WTC11 (cell line): Measurements from ENCODE around the gene ACAT2.

Experiments used
- CREB1 ChIP-seq: sonication (generic); formaldehyde crosslinking; IDR thresholded peaks from 2 replicates; pipeline ENCODE4 v1.8.0; 2023; ENCODE audit warnings: mild to moderate bottlenecking, missing genetic modification reagents
- CREM ChIP-seq: sonication (generic); formaldehyde crosslinking; IDR thresholded peaks from 2 replicates; pipeline ENCODE4 v1.8.1; 2022; ENCODE audit warnings: mild to moderate bottlenecking, missing genetic modification reagents, moderate library complexity
- ETV6 ChIP-seq: sonication (generic); formaldehyde crosslinking; IDR thresholded peaks from 2 replicates; pipeline ENCODE4 v1.8.1; 2022; ENCODE audit warnings: mild to moderate bottlenecking, missing genetic modification reagents
- FOXJ3 ChIP-seq: sonication (generic); formaldehyde crosslinking; IDR thresholded peaks from 2 replicates; pipeline ENCODE4 v1.9.0; 2021; ENCODE audit warnings: missing genetic modification reagents, mild to moderate bottlenecking, borderline replicate concordance
- FOXP1 ChIP-seq: sonication (generic); formaldehyde crosslinking; IDR thresholded peaks from 2 replicates; pipeline ENCODE4 v1.8.0; 2022; ENCODE audit warnings: missing genetic modification reagents, mild to moderate bottlenecking, moderate library complexity, borderline replicate concordance
- IRF2 ChIP-seq: sonication (generic); formaldehyde crosslinking; IDR thresholded peaks from 2 replicates; pipeline ENCODE4 v1.8.0; 2022; ENCODE audit warnings: low read depth, missing genetic modification reagents, borderline replicate concordance
- TEAD1 ChIP-seq: sonication (generic); formaldehyde crosslinking; IDR thresholded peaks from 2 replicates; pipeline ENCODE4 v1.8.0; 2022; ENCODE audit warnings: mild to moderate bottlenecking, missing genetic modification reagents
- TF ChIP-seq, protein P1 (sequence below): fragments of 200-600 bp; IDR thresholded peaks from 2 replicates; pipeline ENCODE4 v1.8.0; 2022; ENCODE audit warnings: antibody characterized with exemption
- TF ChIP-seq, protein P2 (sequence below): sonication (generic); formaldehyde crosslinking; IDR thresholded peaks from 2 replicates; pipeline ENCODE4 v1.8.0; 2022; ENCODE audit warnings: mild to moderate bottlenecking, missing genetic modification reagents
- TF ChIP-seq, protein P3 (sequence below): sonication (generic); formaldehyde crosslinking; IDR thresholded peaks from 2 replicates; pipeline ENCODE4 v1.8.0; 2022; ENCODE audit warnings: mild to moderate bottlenecking, missing genetic modification reagents
- TF ChIP-seq, protein P4 (sequence below): sonication (generic); formaldehyde crosslinking; IDR thresholded peaks from 2 replicates; pipeline ENCODE4 v1.8.1; 2023; ENCODE audit warnings: mild to moderate bottlenecking, missing genetic modification reagents
- TF ChIP-seq, protein P5 (sequence below): fragments of 250-450 bp; sonication (Bioruptor Pico); conservative IDR thresholded peaks from 2 replicates; pipeline ENCODE4 v1.9.0; 2021; ENCODE audit warnings: mild to moderate bottlenecking

DNA sequence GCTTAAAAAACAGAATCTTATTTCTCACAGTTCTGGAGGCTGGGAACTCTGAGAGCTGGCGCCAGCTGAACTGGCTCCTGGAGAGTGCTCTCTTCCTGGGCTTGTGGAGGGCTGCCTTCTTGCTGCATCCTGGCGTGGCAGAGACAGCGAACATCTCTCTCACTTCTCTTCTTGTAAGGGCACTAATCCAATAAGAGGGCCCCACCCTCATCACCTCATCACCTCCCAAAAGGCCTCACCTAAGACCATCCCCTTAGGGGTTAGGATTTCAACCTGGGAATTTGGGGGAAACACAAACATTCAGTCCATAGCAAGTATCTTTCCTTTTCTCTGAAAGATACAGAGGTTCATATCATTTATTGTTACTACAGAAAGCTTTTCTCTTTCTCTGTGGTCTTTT lies 62.1 kb downstream of the ACAT2 start:
- TF ChIP-seq, protein P1, sequence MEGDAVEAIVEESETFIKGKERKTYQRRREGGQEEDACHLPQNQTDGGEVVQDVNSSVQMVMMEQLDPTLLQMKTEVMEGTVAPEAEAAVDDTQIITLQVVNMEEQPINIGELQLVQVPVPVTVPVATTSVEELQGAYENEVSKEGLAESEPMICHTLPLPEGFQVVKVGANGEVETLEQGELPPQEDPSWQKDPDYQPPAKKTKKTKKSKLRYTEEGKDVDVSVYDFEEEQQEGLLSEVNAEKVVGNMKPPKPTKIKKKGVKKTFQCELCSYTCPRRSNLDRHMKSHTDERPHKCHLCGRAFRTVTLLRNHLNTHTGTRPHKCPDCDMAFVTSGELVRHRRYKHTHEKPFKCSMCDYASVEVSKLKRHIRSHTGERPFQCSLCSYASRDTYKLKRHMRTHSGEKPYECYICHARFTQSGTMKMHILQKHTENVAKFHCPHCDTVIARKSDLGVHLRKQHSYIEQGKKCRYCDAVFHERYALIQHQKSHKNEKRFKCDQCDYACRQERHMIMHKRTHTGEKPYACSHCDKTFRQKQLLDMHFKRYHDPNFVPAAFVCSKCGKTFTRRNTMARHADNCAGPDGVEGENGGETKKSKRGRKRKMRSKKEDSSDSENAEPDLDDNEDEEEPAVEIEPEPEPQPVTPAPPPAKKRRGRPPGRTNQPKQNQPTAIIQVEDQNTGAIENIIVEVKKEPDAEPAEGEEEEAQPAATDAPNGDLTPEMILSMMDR = no peak
- no peak for TF ChIP-seq FOXJ3 (CRISPR knock-in tag)
- TF ChIP-seq, protein P2, sequence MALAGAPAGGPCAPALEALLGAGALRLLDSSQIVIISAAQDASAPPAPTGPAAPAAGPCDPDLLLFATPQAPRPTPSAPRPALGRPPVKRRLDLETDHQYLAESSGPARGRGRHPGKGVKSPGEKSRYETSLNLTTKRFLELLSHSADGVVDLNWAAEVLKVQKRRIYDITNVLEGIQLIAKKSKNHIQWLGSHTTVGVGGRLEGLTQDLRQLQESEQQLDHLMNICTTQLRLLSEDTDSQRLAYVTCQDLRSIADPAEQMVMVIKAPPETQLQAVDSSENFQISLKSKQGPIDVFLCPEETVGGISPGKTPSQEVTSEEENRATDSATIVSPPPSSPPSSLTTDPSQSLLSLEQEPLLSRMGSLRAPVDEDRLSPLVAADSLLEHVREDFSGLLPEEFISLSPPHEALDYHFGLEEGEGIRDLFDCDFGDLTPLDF (CRISPR knock-in tag) = no peak
- no peak for TF ChIP-seq FOXP1
- no peak for TF ChIP-seq CREB1
- no peak for TF ChIP-seq CREM (CRISPR knock-in tag)
- TF ChIP-seq, protein P3, sequence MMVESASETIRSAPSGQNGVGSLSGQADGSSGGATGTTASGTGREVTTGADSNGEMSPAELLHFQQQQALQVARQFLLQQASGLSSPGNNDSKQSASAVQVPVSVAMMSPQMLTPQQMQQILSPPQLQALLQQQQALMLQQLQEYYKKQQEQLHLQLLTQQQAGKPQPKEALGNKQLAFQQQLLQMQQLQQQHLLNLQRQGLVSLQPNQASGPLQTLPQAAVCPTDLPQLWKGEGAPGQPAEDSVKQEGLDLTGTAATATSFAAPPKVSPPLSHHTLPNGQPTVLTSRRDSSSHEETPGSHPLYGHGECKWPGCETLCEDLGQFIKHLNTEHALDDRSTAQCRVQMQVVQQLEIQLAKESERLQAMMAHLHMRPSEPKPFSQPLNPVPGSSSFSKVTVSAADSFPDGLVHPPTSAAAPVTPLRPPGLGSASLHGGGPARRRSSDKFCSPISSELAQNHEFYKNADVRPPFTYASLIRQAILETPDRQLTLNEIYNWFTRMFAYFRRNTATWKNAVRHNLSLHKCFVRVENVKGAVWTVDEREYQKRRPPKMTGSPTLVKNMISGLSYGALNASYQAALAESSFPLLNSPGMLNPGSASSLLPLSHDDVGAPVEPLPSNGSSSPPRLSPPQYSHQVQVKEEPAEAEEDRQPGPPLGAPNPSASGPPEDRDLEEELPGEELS (CRISPR knock-in tag) = no peak
- no peak for TF ChIP-seq IRF2 (CRISPR knock-in tag)
- no peak for TF ChIP-seq TEAD1 (CRISPR knock-in tag)
- TF ChIP-seq, protein P4, sequence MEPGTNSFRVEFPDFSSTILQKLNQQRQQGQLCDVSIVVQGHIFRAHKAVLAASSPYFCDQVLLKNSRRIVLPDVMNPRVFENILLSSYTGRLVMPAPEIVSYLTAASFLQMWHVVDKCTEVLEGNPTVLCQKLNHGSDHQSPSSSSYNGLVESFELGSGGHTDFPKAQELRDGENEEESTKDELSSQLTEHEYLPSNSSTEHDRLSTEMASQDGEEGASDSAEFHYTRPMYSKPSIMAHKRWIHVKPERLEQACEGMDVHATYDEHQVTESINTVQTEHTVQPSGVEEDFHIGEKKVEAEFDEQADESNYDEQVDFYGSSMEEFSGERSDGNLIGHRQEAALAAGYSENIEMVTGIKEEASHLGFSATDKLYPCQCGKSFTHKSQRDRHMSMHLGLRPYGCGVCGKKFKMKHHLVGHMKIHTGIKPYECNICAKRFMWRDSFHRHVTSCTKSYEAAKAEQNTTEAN (CRISPR knock-in tag) = no peak
- TF ChIP-seq, protein P5, sequence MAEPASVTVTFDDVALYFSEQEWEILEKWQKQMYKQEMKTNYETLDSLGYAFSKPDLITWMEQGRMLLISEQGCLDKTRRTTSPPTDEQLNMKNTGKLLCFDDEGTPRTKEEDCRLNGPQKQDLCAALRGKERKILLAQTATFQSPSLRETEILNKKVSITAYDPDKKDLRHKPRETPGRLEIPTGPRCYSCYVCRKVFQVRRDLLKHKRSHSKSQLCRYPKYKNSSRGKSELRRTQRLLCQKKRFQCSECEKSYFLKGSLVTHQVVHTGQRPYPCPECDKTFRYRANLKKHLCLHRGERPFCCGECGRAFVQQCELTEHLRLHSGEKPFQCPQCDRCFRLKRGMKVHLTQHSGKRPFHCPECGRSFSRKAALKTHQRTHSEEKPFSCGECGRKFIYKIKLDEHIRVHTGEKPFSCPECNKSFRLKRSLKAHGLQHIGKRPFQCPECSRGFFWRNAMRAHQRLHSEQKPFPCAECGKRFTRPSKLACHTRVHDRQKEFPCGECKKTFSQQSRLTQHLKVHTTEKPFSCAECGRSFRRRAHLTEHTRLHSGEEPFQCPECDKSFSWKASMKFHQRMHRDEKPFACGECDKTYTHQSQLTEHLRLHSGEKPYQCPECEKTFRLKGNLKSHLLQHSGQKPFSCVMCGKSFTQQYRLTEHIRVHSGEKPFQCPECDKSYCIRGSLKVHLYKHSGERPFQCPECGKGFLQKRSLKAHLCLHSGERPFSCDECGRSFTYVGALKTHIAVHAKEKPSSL = no peak
- TF ChIP-seq ETV6 (CRISPR knock-in tag) = no peak
